ENCODE measurements around the gene PALMD. TPM values are rescaled to one million over a fixed set of nuclear protein-coding genes. Genes with fewer than 3 reads are reported as not detected.

The PALMD gene
- total RNA-seq, 1 donor from 2014 or later, result not detected

Other genes starting within 250 kb of the PALMD start
- gene FRRS1, start 120.5 kb downstream of the PALMD start, total RNA-seq, result 0.24 and 0.32 TPM in 2 replicates
- gene AGL, start 204.2 kb downstream of the PALMD start, total RNA-seq, result 9.5 and 11.7 TPM in 2 replicates

Measured in T-helper 1 cell treated with Interleukin-12 subunit alpha and Interleukin-12 subunit beta and Interleukin-4 antibody, amounts not matched to agents 30 ng/mL and 1 ng/mL, for 36 hours (primary cell).